GM23338 (cell line): Measurements from ENCODE around the gene DMGDH. TPM values are rescaled to one million over a fixed set of nuclear protein-coding genes. Genes with fewer than 3 reads are reported as not detected.

Source experiments
- ATAC-seq: fragments of 200-7000 bp; cut with Tn5 transposase; 3 replicates; pipeline ENCODE4 v1.9.1; 2020
- DNase-seq: peaks from one replicate; pipeline ENCODE4 v3.0.0-alpha.2; 2015; ENCODE audit warnings: low spot score
- H2AFZ ChIP-seq: fragments of 200-600 bp; sonication (generic); 2 replicates; pipeline ENCODE4 v1.8.0; 2016; ENCODE audit warnings: antibody characterized with exemption, mild to moderate bottlenecking, moderate library complexity
- H3F3A ChIP-seq: fragments of 200-600 bp; sonication (generic); replicated peaks from 2 replicates; pipeline ENCODE4 v1.8.0; 2017; ENCODE audit warnings: antibody characterized with exemption, mixed run types, low read depth
- H3K27ac ChIP-seq: fragments of 200-600 bp; sonication (generic); 2 replicates; pipeline ENCODE4 v1.6.1; 2016; ENCODE audit warnings: low read depth
- H3K27me3 ChIP-seq: fragments of 200-600 bp; sonication (generic); 2 replicates; pipeline ENCODE4 v1.8.0; 2016; ENCODE audit warnings: mild to moderate bottlenecking, mixed run types, moderate library complexity; ENCODE audit not compliant: insufficient read depth
- H3K36me3 ChIP-seq: fragments of 200-600 bp; sonication (generic); 2 replicates; pipeline ENCODE4 v1.8.0; 2016; ENCODE audit warnings: mild to moderate bottlenecking; ENCODE audit not compliant: insufficient read depth
- H3K4me1 ChIP-seq: fragments of 200-600 bp; sonication (generic); 2 replicates; pipeline ENCODE4 v1.8.0; 2016; ENCODE audit warnings: mild to moderate bottlenecking, moderate library complexity; ENCODE audit not compliant: insufficient read depth
- H3K4me2 ChIP-seq: fragments of 200-600 bp; sonication (generic); 2 replicates; pipeline ENCODE4 v1.7.1; 2017; ENCODE audit warnings: mixed run types
- H3K4me3 ChIP-seq: fragments of 200-600 bp; sonication (generic); 2 replicates; pipeline ENCODE4 v1.6.1; 2016; ENCODE audit warnings: mixed run types
- H3K79me2 ChIP-seq: fragments of 200-600 bp; sonication (generic); replicated peaks from 2 replicates; pipeline ENCODE4 v1.8.0; 2017; ENCODE audit warnings: mild to moderate bottlenecking; ENCODE audit not compliant: insufficient read depth
- H3K9me2 ChIP-seq: fragments of 200-600 bp; sonication (generic); 2 replicates; pipeline ENCODE4 v1.8.0; 2017; ENCODE audit not compliant: insufficient read depth
- H4K20me1 ChIP-seq: fragments of 200-600 bp; sonication (generic); replicated peaks from 2 replicates; pipeline ENCODE4 v1.8.0; 2017; ENCODE audit warnings: mild to moderate bottlenecking; ENCODE audit not compliant: insufficient read depth
- H3K27ac Mint-ChIP-seq: 2 replicates; pipeline ENCODE4 v1.8.0; 2020; ENCODE audit warnings: inconsistent platforms, mild to moderate bottlenecking, moderate library complexity, mixed read lengths
- H3K27me3 Mint-ChIP-seq: 3 replicates; pipeline ENCODE4 v1.8.0; 2022; ENCODE audit warnings: low read depth, mild to moderate bottlenecking, moderate library complexity, mixed read lengths, inconsistent platforms; ENCODE audit not compliant: insufficient read depth, poor library complexity
- H3K36me3 Mint-ChIP-seq: 3 replicates; pipeline ENCODE4 v1.8.0; 2021; ENCODE audit warnings: low read depth, mild to moderate bottlenecking, inconsistent platforms, moderate library complexity, mixed read lengths
- H3K4me1 Mint-ChIP-seq: 3 replicates; pipeline ENCODE4 v1.8.0; 2020; ENCODE audit warnings: mild to moderate bottlenecking, inconsistent platforms, mixed read lengths
- H3K4me3 Mint-ChIP-seq: 3 replicates; pipeline ENCODE4 v1.8.0; 2021; ENCODE audit warnings: moderate library complexity, mild to moderate bottlenecking, inconsistent platforms, mixed read lengths
- H3K9me3 Mint-ChIP-seq: 3 replicates; pipeline ENCODE4 v1.8.0; 2020; ENCODE audit warnings: moderate library complexity, mild to moderate bottlenecking, inconsistent platforms, mixed read lengths
- CREB1 ChIP-seq: fragments of 250-450 bp; sonication (Bioruptor Pico); IDR thresholded peaks from 2 replicates; pipeline ENCODE4 v1.5.0; 2020; ENCODE audit warnings: low read depth, mild to moderate bottlenecking, moderate library complexity
- EZH2 ChIP-seq: fragments of 200-600 bp; sonication (generic); IDR thresholded peaks from one replicate; pipeline ENCODE4 v1.8.0; 2017; ENCODE audit warnings: antibody characterized with exemption, mild to moderate bottlenecking, low read depth; ENCODE audit not compliant: unreplicated experiment
- EZH2phosphoT487 ChIP-seq: fragments of 200-600 bp; sonication (generic); IDR thresholded peaks from one replicate; pipeline ENCODE4 v1.8.1; 2018; ENCODE audit warnings: antibody characterized with exemption; ENCODE audit not compliant: unreplicated experiment
- JUNB ChIP-seq: IDR thresholded peaks from one replicate; pipeline ENCODE4 v1.6.1; 2016; ENCODE audit warnings: antibody characterized with exemption; ENCODE audit not compliant: unreplicated experiment
- NANOG ChIP-seq: IDR thresholded peaks from 2 replicates; pipeline ENCODE4 v1.6.1; 2016; ENCODE audit warnings: antibody characterized with exemption, borderline replicate concordance
- POLR2AphosphoS5 ChIP-seq: IDR thresholded peaks from 2 replicates; pipeline ENCODE4 v1.6.1; 2016; ENCODE audit warnings: antibody characterized with exemption, low read depth
- STAT1 ChIP-seq: IDR thresholded peaks from one replicate; pipeline ENCODE4 v1.6.1; 2016; ENCODE audit warnings: antibody characterized with exemption; ENCODE audit not compliant: unreplicated experiment
- ZNF114 ChIP-seq: fragments of 250-450 bp; sonication (Bioruptor Pico); IDR thresholded peaks from 2 replicates; pipeline ENCODE4 v1.5.0; 2020; ENCODE audit warnings: mild to moderate bottlenecking, moderate library complexity
- ZNF331 ChIP-seq: fragments of 250-450 bp; sonication (Bioruptor Pico); IDR thresholded peaks from 2 replicates; pipeline ENCODE4 v1.5.0; 2020; ENCODE audit warnings: low read depth, mild to moderate bottlenecking, moderate library complexity
- polyA plus RNA-seq: library from polyadenylated mRNA; unstranded; fragments of >200 nt; fragmentation: Nextera tagmentation; extraction: Ambion mirVana; gene quantifications from 2 replicates; pipeline ENCODE4 v1.2.1, GENCODE V29; 2016
- total RNA-seq: library from RNA; depleted of rRNA; stranded (reverse); fragments of >200 nt; shearing (Covaris generic); gene quantifications from 2 replicates; pipeline ENCODE4 v1.2.3, GENCODE V29; 2014
- TF ChIP-seq, protein P1 (sequence below): IDR thresholded peaks from 2 replicates; pipeline ENCODE4 v1.6.1; 2016; ENCODE audit warnings: antibody characterized with exemption
- TF ChIP-seq, protein P2 (sequence below): fragments of 250-450 bp; sonication (Bioruptor Pico); IDR thresholded peaks from 2 replicates; pipeline ENCODE4 v1.5.0; 2020; ENCODE audit warnings: mild to moderate bottlenecking, moderate library complexity
- TF ChIP-seq, protein P3 (sequence below): IDR thresholded peaks from one replicate; pipeline ENCODE4 v1.6.1; 2018; ENCODE audit warnings: antibody characterized with exemption; ENCODE audit not compliant: unreplicated experiment
- TF ChIP-seq, protein P4 (sequence below), 2 experiments: fragments of 200-600 bp in 1 of 2; sonication (generic) in 1 of 2; conservative IDR thresholded peaks; 2 replicates each; pipeline versions ENCODE4 v1.5.1 to v1.6.1; 2016 to 2017; ENCODE audit warnings: antibody characterized with exemption in 2 of 2, low read depth in 2 of 2, mild to moderate bottlenecking in 2 of 2, moderate library complexity in 1 of 2

The DMGDH gene
- total and polyA plus RNA-seq, 2 experiments from 2014 or later = 0.52 to 0.63 TPM

DNA sequence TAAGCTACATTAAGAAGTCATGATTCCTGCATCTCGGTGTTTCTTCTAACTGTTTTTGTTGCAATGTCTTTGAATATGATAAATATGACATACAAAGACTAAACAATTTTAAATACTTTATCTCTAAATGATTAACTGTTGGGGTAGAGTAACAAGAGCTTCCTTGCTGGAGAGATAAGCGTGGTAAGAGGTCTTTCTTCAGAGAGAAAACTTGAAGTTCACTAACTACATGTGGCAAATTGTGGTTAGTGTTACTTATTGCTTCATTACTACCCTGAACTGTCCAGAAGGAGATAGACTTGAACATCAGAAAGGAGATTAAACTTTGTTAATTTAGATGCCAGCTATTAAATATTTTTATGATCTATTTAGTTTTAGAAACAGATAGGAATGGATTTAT lies 77.3 kb downstream of the DMGDH start (continued):
- TF ChIP-seq JUNB (no peak), EZH2 (no peak), EZH2phosphoT487 (no peak), ZNF331 (CRISPR knock-in tag) (no peak), STAT1 (no peak), ZNF114 (CRISPR knock-in tag) (no peak), CREB1 (CRISPR knock-in tag) (no peak), NANOG (no peak)

DNA sequence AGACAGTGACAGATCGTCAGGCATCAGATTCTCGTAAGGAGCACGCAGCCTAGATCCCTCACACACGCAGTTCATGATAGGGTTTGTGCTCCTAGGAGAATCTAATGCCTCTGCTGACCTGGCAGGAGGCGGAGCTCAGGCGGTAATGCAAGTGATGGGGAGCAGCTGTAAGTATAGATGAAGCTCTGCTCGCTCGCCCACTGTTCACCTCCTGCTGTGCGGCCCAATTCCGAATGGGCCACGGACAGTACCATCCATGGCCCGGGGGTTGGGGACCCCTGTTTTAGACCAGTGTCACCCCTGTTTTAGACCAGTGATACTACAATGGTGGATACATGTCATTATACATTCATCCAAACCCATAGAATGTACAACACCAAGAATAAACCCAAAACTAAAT lies 80.4 kb downstream of the DMGDH start:
- H3K27ac Mint-ChIP-seq = no peak overlapping the region
- H3K27me3 Mint-ChIP-seq = peaks cover 3% of the 10 kb centered on the region
- no peaks in the 10 kb centered on the region for H4K20me1 ChIP-seq
- H3K4me2 ChIP-seq = no peak overlapping the region
- H2AFZ ChIP-seq = no peak overlapping the region
- H3K4me1 ChIP-seq = peaks cover 11% of the 10 kb centered on the region
- no peak overlapping the region for H3K4me3 Mint-ChIP-seq
- no peak for ATAC-seq
- H3K79me2 ChIP-seq = no peaks in the 10 kb centered on the region
- no peaks in the 10 kb centered on the region for H3K9me3 Mint-ChIP-seq
- DNase-seq = no peak
- no peak overlapping the region for H3K4me3 ChIP-seq
- no peaks in the 10 kb centered on the region for H3K36me3 ChIP-seq
- H3K4me1 Mint-ChIP-seq = peaks cover 14% of the 10 kb centered on the region
- H3F3A ChIP-seq = no peaks in the 10 kb centered on the region
- no peak overlapping the region for H3K27ac ChIP-seq
- H3K9me2 ChIP-seq = no peaks in the 10 kb centered on the region
- no peaks in the 10 kb centered on the region for H3K27me3 ChIP-seq
- no peaks in the 10 kb centered on the region for H3K36me3 Mint-ChIP-seq
- no peak for TF ChIP-seq ZNF114 (CRISPR knock-in tag)
- TF ChIP-seq, protein P1, sequence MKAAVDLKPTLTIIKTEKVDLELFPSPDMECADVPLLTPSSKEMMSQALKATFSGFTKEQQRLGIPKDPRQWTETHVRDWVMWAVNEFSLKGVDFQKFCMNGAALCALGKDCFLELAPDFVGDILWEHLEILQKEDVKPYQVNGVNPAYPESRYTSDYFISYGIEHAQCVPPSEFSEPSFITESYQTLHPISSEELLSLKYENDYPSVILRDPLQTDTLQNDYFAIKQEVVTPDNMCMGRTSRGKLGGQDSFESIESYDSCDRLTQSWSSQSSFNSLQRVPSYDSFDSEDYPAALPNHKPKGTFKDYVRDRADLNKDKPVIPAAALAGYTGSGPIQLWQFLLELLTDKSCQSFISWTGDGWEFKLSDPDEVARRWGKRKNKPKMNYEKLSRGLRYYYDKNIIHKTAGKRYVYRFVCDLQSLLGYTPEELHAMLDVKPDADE = no peak
- no peak for TF ChIP-seq ZNF331 (CRISPR knock-in tag)
- TF ChIP-seq, protein P2, sequence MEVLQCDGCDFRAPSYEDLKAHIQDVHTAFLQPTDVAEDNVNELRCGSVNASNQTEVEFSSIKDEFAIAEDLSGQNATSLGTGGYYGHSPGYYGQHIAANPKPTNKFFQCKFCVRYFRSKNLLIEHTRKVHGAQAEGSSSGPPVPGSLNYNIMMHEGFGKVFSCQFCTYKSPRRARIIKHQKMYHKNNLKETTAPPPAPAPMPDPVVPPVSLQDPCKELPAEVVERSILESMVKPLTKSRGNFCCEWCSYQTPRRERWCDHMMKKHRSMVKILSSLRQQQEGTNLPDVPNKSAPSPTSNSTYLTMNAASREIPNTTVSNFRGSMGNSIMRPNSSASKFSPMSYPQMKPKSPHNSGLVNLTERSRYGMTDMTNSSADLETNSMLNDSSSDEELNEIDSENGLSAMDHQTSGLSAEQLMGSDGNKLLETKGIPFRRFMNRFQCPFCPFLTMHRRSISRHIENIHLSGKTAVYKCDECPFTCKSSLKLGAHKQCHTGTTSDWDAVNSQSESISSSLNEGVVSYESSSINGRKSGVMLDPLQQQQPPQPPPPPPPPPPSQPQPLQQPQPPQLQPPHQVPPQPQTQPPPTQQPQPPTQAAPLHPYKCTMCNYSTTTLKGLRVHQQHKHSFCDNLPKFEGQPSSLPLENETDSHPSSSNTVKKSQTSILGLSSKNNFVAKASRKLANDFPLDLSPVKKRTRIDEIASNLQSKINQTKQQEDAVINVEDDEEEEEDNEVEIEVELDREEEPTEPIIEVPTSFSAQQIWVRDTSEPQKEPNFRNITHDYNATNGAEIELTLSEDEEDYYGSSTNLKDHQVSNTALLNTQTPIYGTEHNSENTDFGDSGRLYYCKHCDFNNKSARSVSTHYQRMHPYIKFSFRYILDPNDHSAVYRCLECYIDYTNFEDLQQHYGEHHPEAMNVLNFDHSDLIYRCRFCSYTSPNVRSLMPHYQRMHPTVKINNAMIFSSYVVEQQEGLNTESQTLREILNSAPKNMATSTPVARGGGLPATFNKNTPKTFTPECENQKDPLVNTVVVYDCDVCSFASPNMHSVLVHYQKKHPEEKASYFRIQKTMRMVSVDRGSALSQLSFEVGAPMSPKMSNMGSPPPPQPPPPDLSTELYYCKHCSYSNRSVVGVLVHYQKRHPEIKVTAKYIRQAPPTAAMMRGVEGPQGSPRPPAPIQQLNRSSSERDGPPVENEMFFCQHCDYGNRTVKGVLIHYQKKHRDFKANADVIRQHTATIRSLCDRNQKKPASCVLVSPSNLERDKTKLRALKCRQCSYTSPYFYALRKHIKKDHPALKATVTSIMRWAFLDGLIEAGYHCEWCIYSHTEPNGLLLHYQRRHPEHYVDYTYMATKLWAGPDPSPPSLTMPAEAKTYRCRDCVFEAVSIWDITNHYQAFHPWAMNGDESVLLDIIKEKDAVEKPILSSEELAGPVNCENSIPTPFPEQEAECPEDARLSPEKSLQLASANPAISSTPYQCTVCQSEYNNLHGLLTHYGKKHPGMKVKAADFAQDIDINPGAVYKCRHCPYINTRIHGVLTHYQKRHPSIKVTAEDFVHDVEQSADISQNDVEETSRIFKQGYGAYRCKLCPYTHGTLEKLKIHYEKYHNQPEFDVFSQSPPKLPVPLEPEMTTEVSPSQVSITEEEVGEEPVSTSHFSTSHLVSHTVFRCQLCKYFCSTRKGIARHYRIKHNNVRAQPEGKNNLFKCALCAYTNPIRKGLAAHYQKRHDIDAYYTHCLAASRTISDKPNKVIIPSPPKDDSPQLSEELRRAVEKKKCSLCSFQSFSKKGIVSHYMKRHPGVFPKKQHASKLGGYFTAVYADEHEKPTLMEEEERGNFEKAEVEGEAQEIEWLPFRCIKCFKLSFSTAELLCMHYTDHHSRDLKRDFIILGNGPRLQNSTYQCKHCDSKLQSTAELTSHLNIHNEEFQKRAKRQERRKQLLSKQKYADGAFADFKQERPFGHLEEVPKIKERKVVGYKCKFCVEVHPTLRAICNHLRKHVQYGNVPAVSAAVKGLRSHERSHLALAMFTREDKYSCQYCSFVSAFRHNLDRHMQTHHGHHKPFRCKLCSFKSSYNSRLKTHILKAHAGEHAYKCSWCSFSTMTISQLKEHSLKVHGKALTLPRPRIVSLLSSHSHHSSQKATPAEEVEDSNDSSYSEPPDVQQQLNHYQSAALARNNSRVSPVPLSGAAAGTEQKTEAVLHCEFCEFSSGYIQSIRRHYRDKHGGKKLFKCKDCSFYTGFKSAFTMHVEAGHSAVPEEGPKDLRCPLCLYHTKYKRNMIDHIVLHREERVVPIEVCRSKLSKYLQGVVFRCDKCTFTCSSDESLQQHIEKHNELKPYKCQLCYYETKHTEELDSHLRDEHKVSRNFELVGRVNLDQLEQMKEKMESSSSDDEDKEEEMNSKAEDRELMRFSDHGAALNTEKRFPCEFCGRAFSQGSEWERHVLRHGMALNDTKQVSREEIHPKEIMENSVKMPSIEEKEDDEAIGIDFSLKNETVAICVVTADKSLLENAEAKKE (CRISPR knock-in tag) = no peak
- TF ChIP-seq, protein P3, sequence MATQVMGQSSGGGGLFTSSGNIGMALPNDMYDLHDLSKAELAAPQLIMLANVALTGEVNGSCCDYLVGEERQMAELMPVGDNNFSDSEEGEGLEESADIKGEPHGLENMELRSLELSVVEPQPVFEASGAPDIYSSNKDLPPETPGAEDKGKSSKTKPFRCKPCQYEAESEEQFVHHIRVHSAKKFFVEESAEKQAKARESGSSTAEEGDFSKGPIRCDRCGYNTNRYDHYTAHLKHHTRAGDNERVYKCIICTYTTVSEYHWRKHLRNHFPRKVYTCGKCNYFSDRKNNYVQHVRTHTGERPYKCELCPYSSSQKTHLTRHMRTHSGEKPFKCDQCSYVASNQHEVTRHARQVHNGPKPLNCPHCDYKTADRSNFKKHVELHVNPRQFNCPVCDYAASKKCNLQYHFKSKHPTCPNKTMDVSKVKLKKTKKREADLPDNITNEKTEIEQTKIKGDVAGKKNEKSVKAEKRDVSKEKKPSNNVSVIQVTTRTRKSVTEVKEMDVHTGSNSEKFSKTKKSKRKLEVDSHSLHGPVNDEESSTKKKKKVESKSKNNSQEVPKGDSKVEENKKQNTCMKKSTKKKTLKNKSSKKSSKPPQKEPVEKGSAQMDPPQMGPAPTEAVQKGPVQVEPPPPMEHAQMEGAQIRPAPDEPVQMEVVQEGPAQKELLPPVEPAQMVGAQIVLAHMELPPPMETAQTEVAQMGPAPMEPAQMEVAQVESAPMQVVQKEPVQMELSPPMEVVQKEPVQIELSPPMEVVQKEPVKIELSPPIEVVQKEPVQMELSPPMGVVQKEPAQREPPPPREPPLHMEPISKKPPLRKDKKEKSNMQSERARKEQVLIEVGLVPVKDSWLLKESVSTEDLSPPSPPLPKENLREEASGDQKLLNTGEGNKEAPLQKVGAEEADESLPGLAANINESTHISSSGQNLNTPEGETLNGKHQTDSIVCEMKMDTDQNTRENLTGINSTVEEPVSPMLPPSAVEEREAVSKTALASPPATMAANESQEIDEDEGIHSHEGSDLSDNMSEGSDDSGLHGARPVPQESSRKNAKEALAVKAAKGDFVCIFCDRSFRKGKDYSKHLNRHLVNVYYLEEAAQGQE = no peak
- no peak for TF ChIP-seq STAT1
- no peak for TF ChIP-seq JUNB
- no peak for TF ChIP-seq POLR2AphosphoS5
- TF ChIP-seq EZH2 = no peak
- no peak for TF ChIP-seq CREB1 (CRISPR knock-in tag)
- TF ChIP-seq, protein P4, sequence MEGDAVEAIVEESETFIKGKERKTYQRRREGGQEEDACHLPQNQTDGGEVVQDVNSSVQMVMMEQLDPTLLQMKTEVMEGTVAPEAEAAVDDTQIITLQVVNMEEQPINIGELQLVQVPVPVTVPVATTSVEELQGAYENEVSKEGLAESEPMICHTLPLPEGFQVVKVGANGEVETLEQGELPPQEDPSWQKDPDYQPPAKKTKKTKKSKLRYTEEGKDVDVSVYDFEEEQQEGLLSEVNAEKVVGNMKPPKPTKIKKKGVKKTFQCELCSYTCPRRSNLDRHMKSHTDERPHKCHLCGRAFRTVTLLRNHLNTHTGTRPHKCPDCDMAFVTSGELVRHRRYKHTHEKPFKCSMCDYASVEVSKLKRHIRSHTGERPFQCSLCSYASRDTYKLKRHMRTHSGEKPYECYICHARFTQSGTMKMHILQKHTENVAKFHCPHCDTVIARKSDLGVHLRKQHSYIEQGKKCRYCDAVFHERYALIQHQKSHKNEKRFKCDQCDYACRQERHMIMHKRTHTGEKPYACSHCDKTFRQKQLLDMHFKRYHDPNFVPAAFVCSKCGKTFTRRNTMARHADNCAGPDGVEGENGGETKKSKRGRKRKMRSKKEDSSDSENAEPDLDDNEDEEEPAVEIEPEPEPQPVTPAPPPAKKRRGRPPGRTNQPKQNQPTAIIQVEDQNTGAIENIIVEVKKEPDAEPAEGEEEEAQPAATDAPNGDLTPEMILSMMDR (conservative IDR thresholded peaks at IDR 0.05; ENCODE audit: low read depth in 2 of 2) = no peak
- TF ChIP-seq EZH2phosphoT487 = no peak
